SHP77 (cell line): ENCODE results near the gene SPATA3.

Experiments used
- DNase-seq, 2 experiments: peaks; one replicate each; lab custom pipeline; 2025; lab: John Stamatoyannopoulos, UW

The SPATA3 gene

DNA sequence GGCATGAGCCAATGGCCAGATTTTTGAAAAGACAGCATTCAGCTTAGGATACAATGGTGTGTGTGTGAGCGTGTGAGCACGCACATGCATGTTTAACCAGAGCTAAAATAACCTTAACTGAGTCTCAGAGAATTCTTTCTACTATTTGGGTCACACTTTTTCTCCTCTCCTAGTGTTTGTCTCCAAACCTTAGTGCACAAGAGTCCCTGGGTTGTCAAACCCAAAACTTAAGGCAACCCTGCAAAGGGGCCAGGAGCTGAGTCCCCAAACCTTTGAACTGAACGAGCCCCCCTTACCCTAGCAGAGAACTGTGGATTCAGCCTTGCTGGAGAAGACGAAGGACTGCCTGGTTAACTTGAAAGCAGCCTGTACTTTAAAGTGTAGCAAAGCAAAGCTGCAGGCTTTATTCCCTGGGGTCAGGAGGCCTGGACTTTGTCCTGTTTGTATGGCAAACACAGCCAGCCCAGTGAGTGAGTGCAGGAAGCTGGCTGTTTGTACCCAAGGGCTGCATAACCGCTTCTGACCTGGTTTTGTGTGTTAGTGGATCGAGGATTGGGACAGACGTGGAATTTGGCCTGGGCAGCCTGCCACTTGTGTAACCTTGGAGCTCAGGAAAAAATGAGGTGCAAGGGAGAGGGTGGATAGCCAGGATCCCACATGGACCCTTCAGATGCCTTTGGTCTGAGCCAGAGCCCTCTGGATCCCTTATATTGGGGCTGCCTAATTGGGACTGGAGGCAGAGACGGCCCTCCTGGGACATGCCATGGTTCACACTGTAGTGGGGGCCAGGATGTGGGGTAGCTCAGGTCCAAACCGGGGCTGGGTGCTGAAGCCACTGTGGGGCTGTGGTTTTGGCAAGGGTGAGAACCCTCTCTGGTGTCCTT is 54.3 kb downstream of the SPATA3 start:
- DNase-seq = no peak

DNA sequence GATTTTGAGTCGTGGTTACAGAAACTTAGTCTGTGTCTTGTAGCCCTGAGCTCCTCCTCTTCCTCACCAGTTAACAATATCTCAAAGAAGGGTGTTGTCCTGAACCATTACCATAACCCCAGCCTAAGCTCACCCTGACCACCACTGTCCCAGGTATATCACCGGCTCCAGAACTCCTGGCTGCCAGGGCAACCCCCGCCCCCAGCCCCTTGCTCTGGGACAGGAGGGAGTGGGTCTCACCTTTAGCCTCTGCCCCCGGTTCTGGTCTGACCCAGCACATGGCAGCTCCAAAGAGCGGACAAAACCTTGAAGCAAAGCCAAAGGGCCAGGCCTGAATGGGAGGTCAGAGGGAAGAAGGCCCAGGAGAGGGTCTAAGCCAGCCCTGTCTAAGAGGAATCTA is 55.2 kb downstream of the SPATA3 start:
- DNase-seq = no peak

DNA sequence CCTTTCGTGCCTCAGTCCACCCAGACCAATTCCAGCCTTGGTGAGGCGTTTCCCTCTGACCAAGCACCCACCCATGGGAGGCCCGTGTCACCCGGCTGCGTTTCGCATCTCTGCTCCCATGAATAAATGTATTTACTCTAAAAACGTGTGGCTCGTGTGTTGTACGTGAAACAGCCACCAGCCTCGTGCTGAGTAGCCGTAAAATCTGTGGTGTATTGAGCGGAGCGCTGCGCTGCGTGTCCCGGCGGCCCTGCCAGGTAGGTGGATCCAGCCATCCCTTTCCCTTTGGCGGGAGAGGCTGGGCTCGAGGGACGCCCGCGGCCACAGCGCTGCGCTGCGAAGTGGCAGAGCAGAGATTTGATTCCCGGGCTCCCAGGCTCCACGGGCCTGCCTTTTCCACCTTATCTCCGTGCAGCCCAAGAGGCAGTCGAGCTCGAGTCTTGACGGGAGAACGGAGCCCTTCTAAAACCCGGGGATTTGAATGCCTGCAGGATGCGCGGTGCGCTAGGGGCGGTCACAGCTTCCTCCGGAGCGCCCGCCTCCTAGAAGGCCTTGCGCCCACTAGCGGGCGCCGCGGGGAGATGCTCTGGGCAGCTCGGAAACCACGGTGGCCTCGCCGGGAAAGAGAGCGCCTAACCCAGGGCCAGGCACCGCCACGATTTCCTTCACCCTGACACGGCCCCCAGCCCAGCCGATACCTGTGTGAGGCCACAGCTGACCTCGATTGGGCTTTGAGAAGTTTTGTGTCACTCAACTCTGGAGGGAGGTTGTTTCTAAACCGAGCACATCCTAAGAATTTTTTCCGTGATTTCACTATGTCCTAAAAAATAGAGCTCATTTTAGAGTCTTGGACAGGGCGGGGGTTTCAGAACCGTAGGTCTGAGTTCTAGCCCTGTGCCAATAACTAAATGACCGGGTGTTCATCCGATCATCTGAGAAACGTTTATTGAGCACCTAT is 56.9 kb downstream of the SPATA3 start:
- peak; percentile 75 to 89 for DNase-seq

DNA sequence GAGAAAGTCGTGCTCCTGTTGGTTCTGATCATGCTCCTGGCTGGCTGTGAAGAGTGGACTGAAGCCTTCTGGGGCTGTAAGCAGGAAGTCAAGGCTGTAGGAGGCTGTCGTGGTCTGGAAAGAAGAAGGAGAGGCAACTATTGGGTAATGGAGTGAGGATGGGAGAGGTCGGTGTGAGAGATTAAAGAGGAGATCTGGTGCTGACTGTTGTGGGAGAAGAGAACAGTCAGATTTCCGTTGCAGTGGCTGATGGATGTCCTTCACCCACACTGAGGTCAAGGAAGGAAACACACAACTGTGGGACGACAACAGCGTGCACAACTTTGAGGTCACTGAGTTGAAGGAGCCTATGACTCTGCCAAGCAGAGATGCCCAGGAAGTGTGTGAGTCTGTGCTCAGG is 57.9 kb downstream of the SPATA3 start:
- DNase-seq = no peak

DNA sequence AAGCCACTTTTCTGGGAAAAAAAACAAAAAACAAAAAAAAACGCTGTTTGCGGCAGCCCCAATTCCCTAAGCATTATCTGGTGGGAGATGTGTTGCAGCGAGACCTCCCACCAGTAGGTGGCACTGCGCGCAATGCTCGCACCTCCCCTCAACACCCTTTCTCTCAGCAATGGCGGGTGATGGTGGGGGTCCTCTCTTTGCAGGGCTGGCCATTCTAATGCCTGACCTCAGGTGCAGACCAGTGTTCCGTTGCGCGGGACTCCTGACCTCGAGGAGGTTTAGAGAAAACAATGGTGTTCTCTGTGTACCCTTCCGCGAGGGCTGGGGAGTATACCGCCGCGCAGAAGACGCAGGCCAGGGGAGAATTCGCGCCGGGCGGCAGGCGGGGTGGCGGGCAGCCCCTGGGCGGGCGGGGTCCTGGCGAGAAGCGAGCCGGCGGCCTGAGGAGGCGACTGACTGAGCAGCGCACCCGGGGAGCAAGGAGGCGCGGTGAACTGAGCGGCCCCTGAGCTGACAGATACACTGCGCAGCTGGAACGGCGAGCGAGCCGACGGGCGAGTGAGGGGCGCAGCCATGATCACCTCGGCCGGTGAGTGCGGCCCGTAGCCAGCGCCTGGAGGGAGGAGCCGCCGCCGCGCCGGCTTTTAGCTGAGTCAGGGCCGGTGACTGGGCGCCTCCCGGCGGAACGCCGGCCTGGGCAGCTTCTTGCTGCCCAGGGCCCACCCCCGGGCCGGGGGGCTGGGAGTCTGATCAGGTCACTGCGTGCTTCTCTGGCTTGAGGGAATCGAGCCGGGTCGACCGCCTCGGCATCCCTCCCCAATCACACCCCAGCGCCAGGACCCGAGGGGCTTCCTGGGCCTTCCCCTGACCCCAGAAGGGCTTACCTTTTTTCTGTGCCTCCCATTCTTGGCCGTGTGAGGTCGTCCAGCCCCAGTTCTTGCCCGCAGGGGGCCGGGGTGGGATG is 60.8 kb downstream of the SPATA3 start, which contains the start of gene PSMD1:
Gene PSMD1 (plus strand): TSS at position 415 of the 964 bp plus-strand sequence. CDS start 159 bp downstream, at position 574.
- DNase-seq = peak; percentile 71 to 82

DNA sequence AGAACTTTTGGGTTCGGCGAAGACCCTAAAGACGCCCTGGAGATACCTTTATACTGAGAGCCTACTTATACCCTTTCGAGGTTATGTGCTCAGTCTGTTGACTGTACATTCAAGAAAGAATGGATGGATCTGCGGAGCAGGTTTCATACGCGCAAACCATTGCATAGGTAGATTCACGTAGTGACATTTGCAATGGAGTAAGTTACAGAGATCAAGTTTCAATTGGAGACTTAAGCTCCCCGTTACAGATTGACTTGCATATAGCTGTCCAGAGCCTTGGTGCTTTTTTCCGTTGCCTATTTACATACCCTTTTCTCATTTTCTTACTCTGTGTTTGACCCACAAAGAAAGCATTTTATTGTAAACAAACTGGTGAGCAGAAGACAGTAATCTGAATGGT is 61.7 kb downstream of the SPATA3 start:
- no peak for DNase-seq
